NCI-H748 treated with DMSO at 0.1 percent for 48 hours (cell line): ENCODE measurements around the gene HTR2A.
A peak's percentile ranks its signal among the peaks of the same experiment; 100 is the strongest.
"Not testable (repeated sequence)": the region's sequence is repeated elsewhere in the genome, so short reads cannot be mapped to it uniquely, and the experiment has no call there.

Source experiments
- DNase-seq: peaks from one replicate; lab custom pipeline; 2025; lab: John Stamatoyannopoulos, UW

The HTR2A gene

DNA sequence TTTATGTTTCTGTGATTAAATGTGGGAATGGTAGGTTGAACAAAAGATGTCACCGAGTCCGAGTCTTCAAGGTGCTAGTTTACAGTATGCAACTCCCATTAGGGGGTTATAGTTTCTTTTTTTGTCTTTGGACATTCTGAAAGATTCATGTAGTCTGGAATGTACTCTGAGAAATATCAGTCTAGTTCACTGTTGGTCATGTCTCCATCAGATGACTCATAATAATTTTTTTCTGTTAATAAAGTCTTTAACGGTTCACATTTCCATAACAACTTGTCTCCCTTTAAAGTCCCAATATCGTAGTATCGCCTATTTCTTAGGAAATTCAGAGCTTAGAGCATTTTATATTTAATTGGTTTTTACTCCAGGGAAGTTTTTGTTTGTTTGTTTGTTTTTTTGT is 86.4 kb downstream of the HTR2A start:
- DNase-seq = no peak

DNA sequence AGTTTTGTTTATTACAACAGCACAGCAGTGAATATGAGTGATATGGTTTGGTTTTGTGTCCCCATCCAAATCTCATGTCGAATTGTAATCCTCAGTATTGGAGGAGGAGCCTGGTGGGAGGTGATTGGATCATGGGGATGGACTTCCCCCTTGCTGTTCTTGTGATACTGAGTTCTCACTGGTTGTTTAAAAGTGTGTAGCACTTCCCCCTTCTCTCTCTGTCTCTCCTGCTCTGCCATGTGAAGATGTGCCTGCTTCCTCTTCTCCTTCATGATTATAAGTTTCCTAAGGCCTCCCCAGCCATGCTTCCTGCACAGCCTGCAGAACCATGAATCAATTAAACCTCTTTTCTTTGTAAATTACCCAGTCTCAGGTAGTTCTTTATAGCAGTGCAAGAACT is 91.9 kb downstream of the HTR2A start:
- not testable (repeated sequence) for DNase-seq

DNA sequence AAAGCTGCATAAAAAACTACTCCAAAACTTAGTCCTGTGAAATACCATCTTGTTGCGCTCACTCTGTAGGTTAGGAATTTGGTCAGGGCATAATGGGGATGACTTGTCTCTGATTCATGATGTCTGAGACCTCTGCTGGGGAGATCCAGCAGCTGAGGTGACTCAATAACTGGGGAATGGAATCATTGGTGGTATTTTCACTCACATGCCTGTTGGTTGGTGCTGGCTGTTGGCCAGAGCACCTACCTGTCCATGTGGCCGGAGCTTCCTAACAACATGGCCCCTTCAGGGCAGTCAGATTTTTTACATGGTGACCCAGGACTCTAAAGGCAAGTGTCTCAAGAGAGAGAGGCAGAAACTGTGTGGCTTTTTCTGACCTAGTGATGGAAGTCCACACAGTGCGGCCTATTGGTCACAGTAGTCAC is 92.5 kb downstream of the HTR2A start:
- no peak for DNase-seq

DNA sequence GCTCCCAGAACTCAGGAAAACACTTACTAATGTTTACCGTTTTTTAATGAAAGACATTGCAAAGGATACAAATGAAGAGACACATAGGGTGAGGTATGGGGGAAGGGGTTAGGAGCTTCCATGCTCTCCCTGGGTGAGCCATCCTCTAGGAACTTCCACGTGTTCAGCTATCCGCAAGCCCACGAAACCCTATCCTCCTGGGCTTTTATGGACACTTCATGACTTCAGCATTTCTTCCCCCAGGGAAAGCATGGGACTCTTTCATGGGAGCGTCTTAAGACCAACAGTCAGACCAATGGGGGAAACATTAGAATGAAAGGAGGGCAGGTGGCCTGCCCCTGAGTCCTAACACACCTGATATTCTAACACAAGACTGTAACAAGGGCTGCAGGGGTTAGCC is 93.3 kb downstream of the HTR2A start:
- DNase-seq = no peak

DNA sequence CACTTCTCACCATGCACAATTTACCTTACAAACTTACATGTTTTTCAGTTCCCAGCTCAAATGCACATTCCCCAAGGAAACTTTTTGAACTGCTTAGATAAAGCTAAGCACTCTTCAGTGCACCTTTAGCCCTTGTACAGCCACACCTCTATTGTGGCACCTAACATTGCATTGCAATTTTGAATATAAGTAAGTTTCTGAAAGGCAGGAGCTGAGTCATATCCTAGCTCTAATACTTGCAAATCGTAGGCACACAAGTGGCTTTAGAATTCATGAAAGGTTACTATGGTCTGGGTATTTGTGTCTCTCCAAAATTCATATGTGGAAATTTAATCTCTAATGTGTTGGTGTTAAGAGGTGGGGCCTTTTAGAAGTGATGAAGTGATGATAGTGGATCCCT is 95.0 kb downstream of the HTR2A start:
- DNase-seq = no peak

DNA sequence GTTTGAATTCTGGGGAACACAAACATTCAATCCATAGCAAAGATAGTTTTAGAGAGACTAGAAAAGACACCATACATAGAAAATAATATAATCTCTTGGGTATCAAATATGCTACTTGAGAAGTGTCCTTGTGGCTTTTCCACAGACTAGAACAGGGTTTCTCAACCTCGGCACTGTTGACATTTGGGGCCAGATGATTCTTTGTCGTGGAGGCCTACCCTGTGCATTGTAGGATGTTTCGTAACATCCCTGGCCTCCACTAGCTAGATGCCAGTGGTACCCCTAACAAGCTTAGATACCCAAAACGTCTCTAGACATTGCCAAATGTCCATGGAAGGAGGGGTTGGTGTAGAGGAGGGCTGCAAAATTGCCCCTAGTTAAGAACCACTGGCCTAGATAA is 97.7 kb downstream of the HTR2A start:
- no peak for DNase-seq

DNA sequence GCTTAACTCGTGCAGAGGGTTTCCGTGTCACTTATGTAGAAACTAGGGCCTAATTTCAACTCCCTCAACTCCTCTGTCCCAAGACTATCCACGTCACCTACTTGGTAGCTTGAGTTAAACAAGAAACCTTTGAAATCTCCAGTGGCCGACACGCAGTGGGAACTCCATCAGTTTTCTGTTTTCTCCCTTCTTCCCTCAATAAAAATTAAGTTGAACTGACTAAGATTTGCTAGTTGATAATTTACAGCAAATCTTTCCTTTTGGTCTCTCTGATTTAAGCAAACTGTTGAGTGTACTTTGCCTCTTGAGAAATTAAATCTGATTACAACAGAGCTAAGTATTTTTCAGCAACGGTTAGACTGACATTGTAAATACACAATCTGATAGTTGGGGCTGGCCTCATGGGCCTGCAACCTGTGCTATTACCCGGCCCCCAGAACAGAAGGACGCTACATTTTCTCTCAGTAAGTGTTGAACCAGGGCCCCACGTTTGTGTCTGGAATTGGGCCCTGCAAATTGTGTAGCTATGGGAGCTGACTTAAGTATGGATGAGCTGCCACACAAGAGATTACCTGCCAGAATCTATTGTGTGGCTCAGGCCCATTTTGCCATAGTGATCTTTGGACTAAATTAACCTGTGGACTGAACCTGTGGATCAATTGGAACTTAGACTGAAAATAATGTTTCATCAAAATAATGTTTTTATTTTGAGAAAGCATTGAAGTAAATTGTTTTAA is 99.2 kb downstream of the HTR2A start:
- DNase-seq = no peak

DNA sequence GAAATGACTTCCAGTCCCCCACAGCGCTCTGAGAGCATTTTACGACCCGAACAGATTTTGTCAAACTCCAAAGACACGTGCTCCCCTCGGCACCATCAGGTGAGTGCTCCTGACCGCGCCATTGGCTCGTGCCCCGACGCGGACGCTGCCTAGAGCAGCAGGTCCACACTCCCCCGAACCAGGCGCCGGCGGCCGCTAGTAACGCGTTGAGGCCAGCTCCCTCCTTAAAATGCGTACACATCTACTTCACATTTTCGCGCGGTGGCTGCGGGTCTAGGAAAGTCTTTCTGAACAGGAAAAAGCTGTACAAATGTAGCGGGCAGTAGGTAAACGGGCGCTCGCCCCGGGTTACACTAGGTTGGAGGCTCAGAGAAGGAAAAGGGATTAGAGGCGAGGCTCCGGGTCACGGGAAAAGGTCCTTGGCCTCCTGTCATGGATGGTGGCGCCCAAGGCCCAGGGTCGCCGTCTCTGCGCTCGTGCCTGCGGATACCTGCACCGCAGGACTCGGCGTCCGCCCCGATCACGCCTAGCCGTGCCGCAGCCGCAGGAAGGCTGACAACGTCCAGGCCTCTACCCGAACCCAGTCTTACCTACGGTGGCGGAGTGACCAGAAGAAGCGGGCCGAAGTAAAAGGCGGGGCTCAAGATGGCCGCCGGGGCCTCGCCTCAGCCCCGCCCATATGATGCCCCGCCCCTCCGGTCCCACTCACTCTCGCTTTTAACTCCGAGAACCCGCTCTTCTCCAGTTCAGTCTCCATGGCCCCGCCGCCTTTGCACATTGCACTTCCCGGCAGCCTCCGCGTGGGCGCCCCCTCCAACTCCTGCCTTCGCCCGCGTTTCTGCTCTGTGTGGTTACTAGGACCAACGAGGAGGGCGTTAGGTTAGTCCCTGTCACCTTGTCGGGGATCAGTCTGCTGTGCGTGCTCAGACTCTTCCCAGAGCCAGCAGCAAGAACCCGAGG is 100.1 kb downstream of the HTR2A start, which contains the start of gene ESD:
Gene ESD, minus strand, starts transcription at position 647 of the 960 bp plus-strand sequence. CDS start 5,748 bp downstream, outside the sequence.
- peak; percentile 84 for DNase-seq

DNA sequence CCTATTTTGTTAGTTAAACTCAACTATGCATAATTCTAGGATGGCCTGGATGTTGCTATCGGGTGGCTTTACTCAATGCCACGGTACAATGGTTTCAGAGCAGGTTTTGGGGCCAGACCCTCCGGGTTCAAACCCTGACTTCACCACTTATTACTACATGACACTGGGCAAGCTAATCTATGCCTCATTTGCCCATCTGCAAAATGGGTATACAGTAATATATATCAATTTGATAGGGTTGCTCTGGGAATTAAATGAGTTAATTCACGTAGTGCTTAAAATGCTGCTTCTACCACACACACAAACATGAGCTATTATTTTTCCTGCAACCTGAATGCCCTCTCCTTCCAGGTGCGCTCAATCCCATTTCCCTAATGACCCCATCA is 100.7 kb downstream of the HTR2A start:
- no peak for DNase-seq

DNA sequence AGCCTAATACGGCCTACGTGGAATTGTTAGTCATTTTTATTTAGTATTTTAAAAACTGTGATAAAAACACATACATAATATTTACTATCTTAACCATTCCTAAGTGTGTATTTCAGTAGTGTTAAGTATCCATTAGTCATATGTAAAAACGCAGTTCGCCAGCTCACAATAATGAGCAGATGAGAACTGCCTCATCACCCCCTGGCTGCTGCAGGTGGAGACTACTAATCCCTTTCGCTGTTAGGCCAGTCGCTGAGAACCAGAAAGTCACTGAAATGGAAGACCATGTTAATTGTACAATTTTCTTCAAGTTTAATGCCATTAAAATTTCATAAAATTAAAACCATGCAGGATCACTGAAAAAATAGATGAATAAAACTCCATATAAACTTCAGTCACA is 101.5 kb downstream of the HTR2A start:
- DNase-seq = no peak

DNA sequence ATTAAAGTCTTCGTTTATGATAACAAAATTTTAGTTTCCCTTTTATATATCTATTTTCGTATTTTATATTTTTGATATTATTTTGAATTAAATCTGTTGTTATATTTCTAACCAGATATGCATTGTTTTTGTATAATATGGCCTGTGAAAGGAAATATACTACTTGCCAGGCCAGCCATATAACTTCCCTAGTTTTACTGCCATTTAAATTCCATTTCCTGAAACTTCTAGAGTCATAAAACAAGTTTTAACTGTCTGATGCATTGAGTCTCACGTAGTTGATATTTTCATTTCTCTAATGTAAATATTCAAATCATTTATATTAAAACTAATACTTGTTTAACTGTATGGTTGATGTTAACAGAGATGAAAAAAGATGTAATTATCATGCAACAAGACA is 113.3 kb downstream of the HTR2A start:
- DNase-seq = no peak

DNA sequence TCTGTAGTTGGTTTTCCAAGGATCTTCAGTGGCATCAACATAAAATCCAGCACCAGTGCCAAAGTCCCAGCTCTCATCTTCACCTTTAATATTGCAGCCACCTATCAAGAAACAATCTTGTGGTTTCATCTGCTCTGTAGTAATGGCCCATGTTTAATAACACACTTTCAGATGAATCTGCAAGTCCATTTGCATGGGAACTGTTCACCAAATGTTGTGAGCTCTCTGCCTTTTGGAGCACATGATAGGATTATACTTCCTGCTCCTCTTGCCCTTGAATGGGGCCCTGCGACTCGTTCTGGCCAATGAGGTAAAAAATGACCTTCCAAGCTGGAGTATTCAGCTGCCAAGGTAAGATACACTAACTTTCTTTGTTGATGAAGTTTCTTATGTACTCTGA is 114.2 kb downstream of the HTR2A start:
- DNase-seq = no peak

DNA sequence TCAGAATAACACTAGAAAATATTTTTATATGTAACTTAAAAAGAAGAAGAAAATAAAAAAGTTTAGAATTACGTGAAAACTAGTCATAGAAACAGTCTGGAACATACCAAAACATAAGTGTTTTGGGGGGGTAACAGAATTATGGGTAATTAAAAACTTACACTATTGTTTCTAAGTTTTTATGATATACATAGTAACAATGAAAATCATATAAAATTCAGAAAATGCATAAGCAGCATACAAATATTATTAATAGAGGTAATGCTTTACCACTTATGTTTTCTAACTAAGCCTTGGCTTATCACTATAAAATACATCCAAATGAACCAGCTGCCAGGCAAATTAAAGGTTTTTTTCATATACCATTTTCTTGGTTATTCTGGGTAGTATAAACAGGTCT is 114.8 kb downstream of the HTR2A start:
- no peak for DNase-seq
